ENCODE results near the gene LYZL1.

GRCh38 chr10:29243066-29243465 is 45.8 kb upstream of the LYZL1 start:
- no peak for TF ChIP-seq EZH2 (IDR thresholded peaks at IDR 0.05; ENCODE audit: low read depth)
- TF ChIP-seq, protein P1, sequence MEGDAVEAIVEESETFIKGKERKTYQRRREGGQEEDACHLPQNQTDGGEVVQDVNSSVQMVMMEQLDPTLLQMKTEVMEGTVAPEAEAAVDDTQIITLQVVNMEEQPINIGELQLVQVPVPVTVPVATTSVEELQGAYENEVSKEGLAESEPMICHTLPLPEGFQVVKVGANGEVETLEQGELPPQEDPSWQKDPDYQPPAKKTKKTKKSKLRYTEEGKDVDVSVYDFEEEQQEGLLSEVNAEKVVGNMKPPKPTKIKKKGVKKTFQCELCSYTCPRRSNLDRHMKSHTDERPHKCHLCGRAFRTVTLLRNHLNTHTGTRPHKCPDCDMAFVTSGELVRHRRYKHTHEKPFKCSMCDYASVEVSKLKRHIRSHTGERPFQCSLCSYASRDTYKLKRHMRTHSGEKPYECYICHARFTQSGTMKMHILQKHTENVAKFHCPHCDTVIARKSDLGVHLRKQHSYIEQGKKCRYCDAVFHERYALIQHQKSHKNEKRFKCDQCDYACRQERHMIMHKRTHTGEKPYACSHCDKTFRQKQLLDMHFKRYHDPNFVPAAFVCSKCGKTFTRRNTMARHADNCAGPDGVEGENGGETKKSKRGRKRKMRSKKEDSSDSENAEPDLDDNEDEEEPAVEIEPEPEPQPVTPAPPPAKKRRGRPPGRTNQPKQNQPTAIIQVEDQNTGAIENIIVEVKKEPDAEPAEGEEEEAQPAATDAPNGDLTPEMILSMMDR (conservative IDR thresholded peaks at IDR 0.05), result no peak
